Lung (tissue), 12 donors: Measurements from ENCODE around the gene POU2F1. TPM values are rescaled to one million over a fixed set of nuclear protein-coding genes. Genes with fewer than 3 reads are reported as not detected.

Source experiments
- ATAC-seq: fragments of 200-7000 bp; cut with Tn5 transposase; one replicate; pipeline ENCODE4 v1.9.1; 2020; ENCODE audit warnings: moderate number of reproducible peaks; ENCODE audit not compliant: insufficient read depth, low FRiP score
- DNase-seq, 3 donors: peaks; one replicate each; pipeline ENCODE4 v3.0.0-alpha.2; 2013 to 2017
- H3K27ac ChIP-seq, 2 donors: one replicate each; pipeline ENCODE4 v1.5.1; 2013; ENCODE audit warnings: mild to moderate bottlenecking in 2 of 2, moderate library complexity in 2 of 2, control low read depth in 1 of 2, inconsistent platforms in 1 of 2, low read depth in 1 of 2, low read length in 1 of 2
- H3K27me3 ChIP-seq, 3 donors: one replicate each; pipeline ENCODE4 v1.5.1; 2013; ENCODE audit warnings: low read length in 2 of 3; ENCODE audit not compliant: control insufficient read depth in 3 of 3, insufficient read depth in 3 of 3
- H3K36me3 ChIP-seq, 4 donors: one replicate each; pipeline ENCODE4 v1.5.1; 2013; ENCODE audit warnings: low read length in 4 of 4, mild to moderate bottlenecking in 1 of 4, moderate library complexity in 1 of 4; ENCODE audit not compliant: control insufficient read depth in 4 of 4, insufficient read depth in 4 of 4
- H3K4me1 ChIP-seq, 5 donors: one replicate each; pipeline ENCODE4 v1.5.1; 2013; ENCODE audit warnings: low read length in 5 of 5, mild to moderate bottlenecking in 2 of 5, moderate library complexity in 1 of 5; ENCODE audit not compliant: control insufficient read depth in 5 of 5, insufficient read depth in 5 of 5
- H3K4me3 ChIP-seq: one replicate; pipeline ENCODE4 v1.5.1; 2013; ENCODE audit warnings: mild to moderate bottlenecking, control low read depth, moderate library complexity
- H3K9ac ChIP-seq, 2 donors: one replicate each; pipeline ENCODE4 v1.5.1; 2013; ENCODE audit warnings: low read length in 2 of 2, control low read depth in 1 of 2; ENCODE audit not compliant: insufficient read depth in 1 of 2
- H3K9me3 ChIP-seq, 4 donors: one replicate each; pipeline ENCODE4 v1.5.1; 2013; ENCODE audit warnings: low read length in 3 of 4, mild to moderate bottlenecking in 1 of 4, moderate library complexity in 1 of 4; ENCODE audit not compliant: control insufficient read depth in 4 of 4, insufficient read depth in 3 of 4
- CTCF ChIP-seq: IDR thresholded peaks from 2 replicates; pipeline ENCODE4 v1.5.1; 2012; ENCODE audit warnings: mild to moderate bottlenecking; ENCODE audit errors: control extremely low read depth, extremely low read depth
- WGBS, 2 donors: extraction: QIAGEN DNeasy Blood & Tissue Kit; methylation state at CpG; one replicate each; pipeline ENCODE4 v1.1.7; 2013; 5-methylcytosine and 5-hydroxymethylcytosine counted together
- polyA plus RNA-seq, 2 donors: library from polyadenylated mRNA; stranded (reverse); fragments of 200-250 nt; gene quantifications; one replicate each; pipeline ENCODE4 v1.2.1, GENCODE V29; 2013
- total RNA-seq, 2 donors: library from RNA; depleted of rRNA in 1 of 2; stranded (reverse); fragments of >200 nt in 1 of 2; gene quantifications; one replicate each; pipeline ENCODE4 v1.2.1, GENCODE V29; 2014 to 2021
- donor health status: control.
- donor health status: control.
- donor health status: Bipolar disorder and iron deficiency.
- donor health status: healthy.
- donor health status: DM: yes; HTN: yes; CAD: no.

Gene POU2F1
- total and polyA plus RNA-seq, 4 donors = 2.0 to 34.4 (median 8.7) TPM

GRCh38 chr1:167426716-167427115 lies 206.0 kb downstream of the POU2F1 start:
- Histone ChIP-seq H3K36me3 (peaks cover 0 to 4% (median under 1%) of the 10 kb centered on the region in 4 donors), H3K9ac (no peak overlapping the region), H3K4me1 (peaks cover 0 to 2% (median 0%) of the 10 kb centered on the region in 5 donors), H3K27ac (no peak overlapping the region), H3K27me3 (no peaks in the 10 kb centered on the region), H3K9me3 (no peaks in the 10 kb centered on the region), H3K4me3 (no peak overlapping the region)
- WGBS, 2 donors = 92 to 94% methylated on average over 4 of the region's 4 CpGs
- ATAC-seq = no peak
- no peak for TF ChIP-seq CTCF
- DNase-seq = no peak

DNA sequence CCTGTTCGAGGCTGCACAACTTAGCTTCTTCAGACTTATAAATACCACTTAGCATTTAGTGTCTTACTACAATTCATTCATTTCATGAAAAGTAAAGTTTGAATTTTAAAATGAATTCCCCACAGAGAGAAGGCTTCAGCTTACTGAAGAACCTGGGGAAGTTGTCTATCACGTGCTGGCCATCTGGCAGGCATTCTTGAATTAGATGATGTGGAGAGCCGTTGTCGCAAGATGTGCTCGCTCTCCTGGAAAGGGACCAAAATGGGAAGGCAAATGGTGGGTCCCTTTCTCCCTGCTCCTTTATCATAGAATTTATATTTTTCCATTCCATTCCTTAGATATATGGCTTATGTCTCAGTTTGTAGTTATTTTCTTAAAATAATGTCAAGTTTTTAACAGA lies 207.2 kb downstream of the POU2F1 start:
- WGBS, 2 donors = 62 to 74% methylated on average over 5 of the region's 5 CpGs
- peaks cover 0 to 4% (median under 1%) of the 10 kb centered on the region in 4 donors for H3K36me3 ChIP-seq
- DNase-seq (peak in 2 of 3 donors; percentile 36 to 42), ATAC-seq (no peak)
- H3K9me3 ChIP-seq = no peaks in the 10 kb centered on the region
- no peak for TF ChIP-seq CTCF
- H3K27ac ChIP-seq = no peak overlapping the region
- peaks cover 0 to 2% (median 0%) of the 10 kb centered on the region in 5 donors for H3K4me1 ChIP-seq
- H3K9ac ChIP-seq = no peak overlapping the region
- no peaks in the 10 kb centered on the region for H3K27me3 ChIP-seq
- H3K4me3 ChIP-seq = no peak overlapping the region

- H3K4me1 ChIP-seq = peaks cover 0 to 2% (median 0%) of the 10 kb centered on the region in 5 donors
- H3K4me3 ChIP-seq = no peak overlapping the region
- peaks cover 0 to 4% (median under 1%) of the 10 kb centered on the region in 4 donors for H3K36me3 ChIP-seq
- DNase-seq (peak in 2 of 3 donors; percentile 52 to 57), ATAC-seq (no peak)
- no peaks in the 10 kb centered on the region for H3K27me3 ChIP-seq
- H3K9ac ChIP-seq = no peak overlapping the region
- no peak for TF ChIP-seq CTCF
- H3K9me3 ChIP-seq = no peaks in the 10 kb centered on the region
- no peak overlapping the region for H3K27ac ChIP-seq
- 54 to 77% methylated on average over 2 of the region's 2 CpGs for WGBS, 2 donors
Measured at GRCh38 chr1:167428395-167428794, 207.7 kb downstream of the POU2F1 start.

DNA sequence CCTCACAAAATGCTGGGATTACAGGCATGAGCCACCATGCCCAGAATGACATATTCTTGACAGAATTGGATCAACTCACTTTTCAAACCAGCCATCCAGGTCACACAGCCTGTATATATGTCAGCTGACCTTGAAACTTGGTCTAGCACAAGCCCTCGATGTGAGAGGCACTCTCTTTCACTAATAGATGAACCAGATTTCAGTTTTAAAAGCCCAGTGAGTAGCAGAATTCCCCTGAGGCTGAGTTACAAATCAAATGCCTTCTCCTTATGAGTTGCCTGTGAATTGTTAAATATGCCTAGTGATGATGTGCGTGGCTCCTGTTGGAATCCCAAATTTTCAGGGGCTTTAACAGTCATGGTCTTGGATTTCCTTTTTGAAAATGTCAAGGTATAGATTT lies 208.9 kb downstream of the POU2F1 start:
- Histone ChIP-seq H3K36me3 (peaks cover 0 to 2% (median 0%) of the 10 kb centered on the region in 4 donors), H3K27me3 (no peaks in the 10 kb centered on the region), H3K9ac (no peak overlapping the region), H3K4me1 (peaks cover 0 to 2% (median 0%) of the 10 kb centered on the region in 5 donors), H3K4me3 (no peak overlapping the region), H3K9me3 (no peaks in the 10 kb centered on the region), H3K27ac (no peak overlapping the region)
- no peak for ATAC-seq
- WGBS, 2 donors = 79 to 87% methylated on average over 2 of the region's 2 CpGs
- no peak for DNase-seq
- no peak for TF ChIP-seq CTCF
